Caki2 (cell line): Measurements from ENCODE around the gene GEMIN8. TPM values are rescaled to one million over a fixed set of nuclear protein-coding genes. Genes with fewer than 3 reads are reported as not detected.

Source experiments
- DNase-seq: peaks from one replicate; pipeline ENCODE4 v3.0.0-alpha.2; 2015; ENCODE audit warnings: low read depth
- in situ Hi-C: cut with HindIII; loops from 2 replicates; pipeline ENCODE4 v1.10.0; 2016; ENCODE audit warnings: low sequenced_read_pairs, low pct_unique_long_range_greater_than_20kb, mixed read lengths
- total RNA-seq: library from RNA; depleted of rRNA; stranded (reverse); fragments of >200 nt; shearing (Covaris generic); gene quantifications from 2 replicates; pipeline ENCODE4 v1.2.3, GENCODE V29; 2014; ENCODE audit warnings: low replicate concordance; rRNA removed

Gene GEMIN8
- total RNA-seq = 9.5 and 18.7 TPM in 2 replicates

- in situ Hi-C loops = no loop called here
- peak; percentile 95 for DNase-seq
These were observed at the start of gene GEMIN8 for GRCh38 chrX:14029425-14030173. Gene GEMIN8 (minus strand): TSS chrX:14029892. CDS start chrX:14021478, 8,414 bp downstream.

- DNase-seq = no peak
- in situ Hi-C loops = no loop called here
These were observed 46.9 kb upstream of the GEMIN8 start for GRCh38 chrX:14076639-14077038.

- in situ Hi-C loops = no loop called here
- DNase-seq = peak; percentile 46
These were observed 43.9 kb upstream of the GEMIN8 start for GRCh38 chrX:14073556-14073955.

GRCh38 chrX:14073071-14073470, 43.4 kb upstream of the GEMIN8 start:
- DNase-seq = no peak
- in situ Hi-C loops = no loop called here

- in situ Hi-C loops = no loop called here
These were observed 36.1 kb upstream of the GEMIN8 start for GRCh38 chrX:14065800-14066199.

GRCh38 chrX:14064626-14065432, 35.1 kb upstream of the GEMIN8 start:
- DNase-seq = peak; percentile 73
- in situ Hi-C loops = no loop called here

More at GRCh38 chrX:14065800-14066199, 36.1 kb upstream of the GEMIN8 start:
- DNase-seq = no peak

- no peak for DNase-seq
- in situ Hi-C loops = no loop called here
These were observed 32.8 kb upstream of the GEMIN8 start for GRCh38 chrX:14062524-14062923.

GRCh38 chrX:14056206-14056605, 26.5 kb upstream of the GEMIN8 start:
- in situ Hi-C loops = no loop called here
- no peak for DNase-seq

GRCh38 chrX:14051416-14051815, 21.7 kb upstream of the GEMIN8 start:
- in situ Hi-C loops = no loop called here
- DNase-seq = peak; percentile 35

- DNase-seq = no peak
- in situ Hi-C loops = no loop called here
These were observed 21.0 kb upstream of the GEMIN8 start for GRCh38 chrX:14050709-14051108.

- no peak for DNase-seq
- in situ Hi-C loops = no loop called here
These were observed 13.5 kb upstream of the GEMIN8 start for GRCh38 chrX:14043209-14043608.

- in situ Hi-C loops = no loop called here
- DNase-seq = no peak
These were observed 9.7 kb upstream of the GEMIN8 start for GRCh38 chrX:14039344-14039743.

- DNase-seq = no peak
- in situ Hi-C loops = no loop called here
These were observed 8.8 kb upstream of the GEMIN8 start for GRCh38 chrX:14038375-14039085.

GRCh38 chrX:14032406-14032805, 2.7 kb upstream of the GEMIN8 start:
- in situ Hi-C loops = no loop called here
- peak; percentile 32 for DNase-seq

- in situ Hi-C loops = no loop called here
- DNase-seq = no peak
These were observed 460 bp upstream of the GEMIN8 start for GRCh38 chrX:14030174-14030530.

GRCh38 chrX:14029039-14029424, 660 bp downstream of the GEMIN8 start:
- in situ Hi-C loops = no loop called here
- no peak for DNase-seq

GRCh38 chrX:14028473-14028872, 1.2 kb downstream of the GEMIN8 start:
- in situ Hi-C loops = no loop called here
- no peak for DNase-seq

GRCh38 chrX:14027511-14028019, 2.1 kb downstream of the GEMIN8 start:
- peak; percentile 23 for DNase-seq
- in situ Hi-C loops = no loop called here

- DNase-seq = no peak
- in situ Hi-C loops = no loop called here
These were observed 2.7 kb downstream of the GEMIN8 start for GRCh38 chrX:14027036-14027435.
